ENCODE data around the gene GDF2. TPM values are rescaled to one million over a fixed set of nuclear protein-coding genes. Genes with fewer than 3 reads are reported as not detected.

Gene GDF2
- total RNA-seq, 1 experiment from 2014 or later = not detected

GRCh38 chr10:47311193-47311931 is 10.9 kb upstream of the GDF2 start:
- no peak overlapping the region for H3K4me2 ChIP-seq (ENCODE audit: insufficient read depth, insufficient read length, low read length)
- no peaks in the 10 kb centered on the region for H3K23me2 ChIP-seq (ENCODE audit: insufficient read length, low read depth, low read length, poor library complexity, severe bottlenecking)
- no peak overlapping the region for H2AK5ac ChIP-seq (ENCODE audit: insufficient read length, low read length)
- no peak overlapping the region for H4K91ac ChIP-seq (ENCODE audit: insufficient read length, low read depth, low read length)
- no peak overlapping the region for H3K18ac ChIP-seq (ENCODE audit: insufficient read length, low read depth, low read length)
- H3K79me2 ChIP-seq (ENCODE audit: insufficient read depth, low read length) = no peaks in the 10 kb centered on the region
- no peak overlapping the region for H2BK15ac ChIP-seq (ENCODE audit: low read depth, low read length)
- H2BK12ac ChIP-seq (ENCODE audit: insufficient read length, low read depth, low read length) = no peak overlapping the region
- H2BK20ac ChIP-seq (ENCODE audit: low read depth, low read length, poor library complexity, severe bottlenecking) = no peak overlapping the region
- H3K9me3 ChIP-seq (ENCODE audit: control insufficient read depth, low read depth, low read length) = no peaks in the 10 kb centered on the region
- H3K36me3 Mint-ChIP-seq (ENCODE audit: insufficient read depth in 1 of 3, low read depth in 3 of 3) = no peaks in the 10 kb centered on the region
- no CpG with 5 or more reads among the region's 10 CpGs for WGBS (ENCODE audit: extremely low coverage, insufficient read length, low lambda C conversion rate)
- H3K23ac ChIP-seq (ENCODE audit: insufficient read length, low read depth, low read length) = no peak overlapping the region
- TF ChIP-seq CTCF (conservative IDR thresholded peaks at IDR 0.05) = no peak
- H2AFZ ChIP-seq (ENCODE audit: low read length) = no peak overlapping the region
- H3K27me3 ChIP-seq (ENCODE audit: insufficient read depth, low read length) = no peaks in the 10 kb centered on the region
- H4K5ac ChIP-seq (ENCODE audit: insufficient read length, low read depth, low read length) = no peak overlapping the region
- H3K27me3 Mint-ChIP-seq (ENCODE audit: low read depth) = peaks cover 12% of the 10 kb centered on the region
- H3K4me1 ChIP-seq (ENCODE audit: insufficient read depth, low read length) = no peaks in the 10 kb centered on the region; the same call in 1 of the 2 replicates
- H3K9ac ChIP-seq (ENCODE audit: extremely low read depth, insufficient read length, low read length) = no peak overlapping the region
- peaks cover 2% of the 10 kb centered on the region for H4K20me1 ChIP-seq (ENCODE audit: control insufficient read depth, insufficient read depth, insufficient read length)
- no peak overlapping the region for H3K27ac ChIP-seq (ENCODE audit: insufficient read length, low read depth, low read length)
- H3K14ac ChIP-seq (ENCODE audit: insufficient read depth, low read length) = no peak overlapping the region
- no peak overlapping the region for H2BK120ac ChIP-seq (ENCODE audit: low read depth, low read length, poor library complexity, severe bottlenecking)
- H3K4ac ChIP-seq (ENCODE audit: low read depth, low read length) = no peak overlapping the region
- H3K27ac Mint-ChIP-seq = no peak overlapping the region
- DNase-seq = no peak
- peaks cover 14 to 18% of the 10 kb centered on the region in 2 experiments for H3K4me1 Mint-ChIP-seq
- no peaks in the 10 kb centered on the region for H3K79me1 ChIP-seq (ENCODE audit: insufficient read depth, low read depth, low read length, poor library complexity, severe bottlenecking)
- H3K4me3 Mint-ChIP-seq = no peak overlapping the region
- no peak overlapping the region for H3T11ph ChIP-seq (ENCODE audit: low read length)
- no peak overlapping the region for H4K8ac ChIP-seq (replicated peaks; ENCODE audit: insufficient read length, low read depth, low read length)
- no peak overlapping the region for H2BK5ac ChIP-seq (ENCODE audit: insufficient read length, low read length)
- no peaks in the 10 kb centered on the region for H3K9me3 Mint-ChIP-seq
- H3K56ac ChIP-seq (ENCODE audit: insufficient read length, low read depth, low read length) = no peak overlapping the region
